Heart left ventricle (tissue), 13 donors: ENCODE results near the gene ATP4A.

Experiments
- CTCF ChIP-seq, 12 donors: fragments of 200-600 bp; sonication (generic) in 4 of 12; IDR thresholded peaks; one replicate each; pipeline versions ENCODE4 v1.5.0 to v1.8.0; 2018 to 2022; ENCODE audit warnings: antibody characterized with exemption in 12 of 12, mild to moderate bottlenecking in 5 of 12
- POLR2A ChIP-seq, 2 donors: fragments of 450-650 bp; IDR thresholded peaks; one replicate each; pipeline ENCODE4 v1.6.1; 2017; ENCODE audit warnings: antibody characterized with exemption in 2 of 2, mild to moderate bottlenecking in 2 of 2, moderate library complexity in 2 of 2
- donor health status: ischemic (EF 13 %, LVEDD 7.1; RV severe dilation, severe dysfunction).
- donor health status: DM: no; HTN: yes; CAD: no.
- donor health status: DM: no; HTN: no; CAD: no.
- donor health status: ischemic (EF 25% LVEDD 6.9; RV normal size, moderate dysfunction).
- donor health status: ischemic (EF 25% LVEDD 5.7; RV mildly dilated, moderate dysfunction).
- donor health status: ischemic (EF 35%, LVEDD 5.7; RV mildly dilated, moderate dysfunction).
- donor health status: nonischemic (EF 11% LVEDD 7.7; RV severe dilation, severe dysfunction).
- donor health status: DM: yes; HTN: yes; CAD: no.
- donor health status: PGD.
- donor health status: ischemic (EF 29% LVEDD 5.4; RV normal size, mild dysfunction).
- donor health status: nonischemic (EF 23%, LVEDD 6.1; RV moderate dilation, normal function).

DNA sequence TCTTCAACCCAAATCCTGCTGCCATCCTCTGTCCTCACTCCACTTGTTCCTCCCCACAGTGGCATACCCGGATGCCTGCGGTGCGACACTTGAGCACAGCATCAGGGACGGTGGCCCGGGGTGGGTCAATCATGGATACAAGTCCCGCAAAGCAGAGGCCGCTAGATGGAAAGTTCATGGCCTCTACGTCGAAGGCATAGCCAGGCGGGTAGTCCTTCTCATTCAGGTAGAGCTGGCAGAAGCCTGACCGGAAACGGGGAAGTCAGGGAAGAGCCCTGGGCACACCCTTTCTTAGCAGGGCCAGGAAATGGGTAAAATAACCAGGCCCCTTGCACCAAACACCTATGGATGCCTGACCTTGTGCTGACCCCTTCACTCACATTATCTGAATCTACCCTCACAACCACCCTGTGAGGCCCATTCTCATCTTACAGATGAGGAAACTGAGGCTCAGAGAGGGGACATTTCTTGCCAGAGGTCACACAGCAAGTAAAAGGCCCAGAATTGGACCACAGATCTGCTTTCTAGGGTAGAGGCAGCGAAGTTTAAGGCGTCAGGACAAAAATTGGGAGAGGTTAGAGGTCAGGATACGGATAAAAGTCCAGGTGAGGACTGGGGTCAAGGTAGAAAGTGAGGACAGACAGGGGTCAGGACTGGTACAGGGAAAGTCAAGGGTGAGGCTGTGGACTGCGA is 6.5 kb downstream of the ATP4A start:
- TF ChIP-seq CTCF (IDR thresholded peaks at IDR 0.05): no peak
- no peak for TF ChIP-seq POLR2A (IDR thresholded peaks at IDR 0.05)
